Stimulated activated CD4-positive, alpha-beta T cell treated with anti-CD3 and anti-CD28 coated beads, Interleukin-4, amount 100 ng/mL, for 1 hour (primary cell): Measurements from ENCODE around the gene CBY2.
"Not testable (repeated sequence)": the region's sequence is repeated elsewhere in the genome, so short reads cannot be mapped to it uniquely, and the experiment has no call there.

Source experiments
- DNase-seq: peaks from one replicate; pipeline ENCODE4 v3.0.0-alpha.2; 2020

Gene CBY2

GRCh38 chr13:45748941-45749759, 47.0 kb downstream of the CBY2 start:
- DNase-seq, result no peak

GRCh38 chr13:45750566-45750965, 48.4 kb downstream of the CBY2 start:
- no peak for DNase-seq

- no peak for DNase-seq
These were observed 49.8 kb downstream of the CBY2 start for GRCh38 chr13:45751885-45752284.

- DNase-seq, result no peak
These were observed 50.4 kb downstream of the CBY2 start for GRCh38 chr13:45752510-45752909.

- not testable (repeated sequence) for DNase-seq
These were observed 54.4 kb downstream of the CBY2 start for GRCh38 chr13:45756498-45756897.

- DNase-seq, result not testable (repeated sequence)
These were observed 55.5 kb downstream of the CBY2 start for GRCh38 chr13:45757589-45757988.

GRCh38 chr13:45763419-45763818, 61.3 kb downstream of the CBY2 start:
- no peak for DNase-seq
